Cardiac fibroblast (primary cell): Measurements from ENCODE around the gene GOLGA8G.
"Not testable (repeated sequence)": the region's sequence is repeated elsewhere in the genome, so short reads cannot be mapped to it uniquely, and the experiment has no call there.

Experiments
- DNase-seq, 2 donors: peaks; one replicate each; pipeline versions ENCODE4 v3.0.0 to v3.0.0-alpha.2; 2010; ENCODE audit warnings: low read depth in 2 of 2
- H3K4me3 ChIP-seq, 2 donors: replicated peaks in 1 of 2; 1 replicate in 1 of 2; 2 replicates in 1 of 2; pipeline ENCODE4 v1.5.1; 2011; ENCODE audit warnings: low read depth in 2 of 2, low read length in 2 of 2, mild to moderate bottlenecking in 2 of 2, moderate library complexity in 1 of 2

GOLGA8G gene

DNA sequence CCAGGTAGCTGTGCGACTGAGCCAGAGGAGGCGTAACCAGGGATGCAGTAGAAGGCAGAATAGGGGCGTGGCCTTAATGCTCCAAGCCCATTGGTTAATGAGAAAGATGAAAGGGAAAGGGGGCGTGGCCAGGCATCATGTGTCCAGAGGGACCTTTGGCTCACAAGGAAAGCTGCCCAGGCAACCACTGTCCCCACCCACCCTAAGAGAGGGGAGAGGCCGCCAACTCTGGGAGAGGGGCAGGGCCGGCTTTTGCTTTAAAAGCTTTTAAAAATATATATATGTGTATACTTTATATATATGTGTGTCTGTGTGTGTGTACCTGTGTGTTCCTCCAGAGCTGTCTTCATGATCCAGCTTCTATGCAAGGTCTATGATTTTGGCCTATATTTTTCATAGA, at the start of gene GOLGA8G:
Gene GOLGA8G, minus strand, starts transcription at position 18 of the 400 bp plus-strand sequence. CDS start 62 bp downstream, outside the sequence.
- DNase-seq, H3K4me3 ChIP-seq: not testable (repeated sequence)

GRCh38 chr15:28573351-28573750, 40.6 kb upstream of the GOLGA8G start:
- DNase-seq, H3K4me3 ChIP-seq: not testable (repeated sequence)

- not testable (repeated sequence) for DNase-seq, H3K4me3 ChIP-seq
Observed at GRCh38 chr15:28553268-28553667, 20.5 kb upstream of the GOLGA8G start, which contains the start of gene GOLGA6L25. Gene GOLGA6L25 (plus strand): TSS chr15:28553568. CDS start chr15:28553629, 61 bp downstream.

DNA sequence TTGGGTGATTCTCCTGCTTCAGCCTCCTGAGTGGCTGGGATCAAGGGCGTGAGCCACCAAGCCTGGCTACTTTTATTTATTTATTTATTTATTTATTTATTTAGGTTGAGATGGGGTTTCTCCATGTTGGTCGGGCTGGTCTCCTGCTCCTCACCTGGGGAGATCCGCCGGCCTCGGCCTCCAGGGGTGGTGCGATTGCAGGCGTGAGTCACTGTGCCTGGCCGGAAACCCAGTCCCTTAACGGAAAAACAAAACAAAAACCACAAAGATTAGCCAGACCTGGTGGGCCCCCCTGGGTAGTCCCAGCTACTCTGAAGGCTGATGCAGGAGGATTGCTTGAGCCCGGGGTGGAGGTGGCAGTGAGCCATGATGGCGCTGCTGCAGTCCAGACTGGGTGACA, 17.6 kb downstream of the GOLGA8G start:
- H3K4me3 ChIP-seq, DNase-seq: not testable (repeated sequence)

GRCh38 chr15:28514128-28514527, 18.6 kb downstream of the GOLGA8G start:
- DNase-seq, H3K4me3 ChIP-seq: not testable (repeated sequence)

- H3K4me3 ChIP-seq, DNase-seq: not testable (repeated sequence)
Observed at GRCh38 chr15:28508217-28508889, 24.4 kb downstream of the GOLGA8G start.

- DNase-seq, H3K4me3 ChIP-seq: not testable (repeated sequence)
Observed at GRCh38 chr15:28481340-28481739, 51.4 kb downstream of the GOLGA8G start.
